ENCODE data around the gene EFHD2. TPM values are rescaled to one million over a fixed set of nuclear protein-coding genes. Genes with fewer than 3 reads are reported as not detected.
"Not testable (repeated sequence)": the region's sequence is repeated elsewhere in the genome, so short reads cannot be mapped to it uniquely, and the experiment has no call there.

EFHD2 gene
- total RNA-seq, 1 experiment from 2014 or later = 52.5 TPM

- DNase-seq (ENCODE audit: low spot score) = no peak
- in situ Hi-C loops (cut with HindIII; ENCODE audit: low sequenced_read_pairs) = loop anchor here (10.0 kb wide), 1 partner anchor 120 kb away; no protein-coding TSS in a partner anchor
These were observed 35.0 kb downstream of the EFHD2 start for GRCh38 chr1:15444468-15445389.

GRCh38 chr1:15445390-15446122, 35.9 kb downstream of the EFHD2 start:
- no peak for DNase-seq (ENCODE audit: low spot score)
- in situ Hi-C loops (cut with HindIII; ENCODE audit: low sequenced_read_pairs) = loop anchor here (10.0 kb wide), 1 partner anchor 121 kb away; no protein-coding TSS in a partner anchor

GRCh38 chr1:15446212-15446611, 36.5 kb downstream of the EFHD2 start:
- DNase-seq (ENCODE audit: low spot score) = no peak
- in situ Hi-C loops (cut with HindIII; ENCODE audit: low sequenced_read_pairs) = loop anchor here (10.0 kb wide), 1 partner anchor 121 kb away; no protein-coding TSS in a partner anchor

GRCh38 chr1:15448877-15449462, 39.3 kb downstream of the EFHD2 start:
- DNase-seq (ENCODE audit: low spot score) = no peak
- in situ Hi-C loops (cut with HindIII; ENCODE audit: low sequenced_read_pairs) = loop anchor here (10.0 kb wide), 1 partner anchor 124 kb away; no protein-coding TSS in a partner anchor

GRCh38 chr1:15449567-15449966, 39.9 kb downstream of the EFHD2 start:
- no peak for DNase-seq (ENCODE audit: low spot score)
- in situ Hi-C loops (cut with HindIII; ENCODE audit: low sequenced_read_pairs) = loop anchor here (10.0 kb wide), 1 partner anchor 125 kb away; no protein-coding TSS in a partner anchor

GRCh38 chr1:15451014-15451722, 41.5 kb downstream of the EFHD2 start:
- no peak for DNase-seq (ENCODE audit: low spot score)
- in situ Hi-C loops (cut with HindIII; ENCODE audit: low sequenced_read_pairs) = no loop called here

GRCh38 chr1:15452216-15452615, 42.5 kb downstream of the EFHD2 start:
- DNase-seq (ENCODE audit: low spot score) = no peak
- in situ Hi-C loops (cut with HindIII; ENCODE audit: low sequenced_read_pairs) = no loop called here

- DNase-seq (ENCODE audit: low spot score) = no peak
- in situ Hi-C loops (cut with HindIII; ENCODE audit: low sequenced_read_pairs) = no loop called here
These were observed 43.3 kb downstream of the EFHD2 start for GRCh38 chr1:15452866-15453571.

GRCh38 chr1:15453734-15454133, 44.0 kb downstream of the EFHD2 start:
- DNase-seq (ENCODE audit: low spot score) = no peak

GRCh38 chr1:15454256-15454655, 44.6 kb downstream of the EFHD2 start:
- no peak for DNase-seq (ENCODE audit: low spot score)

More at GRCh38 chr1:15453734-15454133, 44.0 kb downstream of the EFHD2 start:
- in situ Hi-C loops (cut with HindIII; ENCODE audit: low sequenced_read_pairs) = no loop called here

GRCh38 chr1:15455522-15455921, 45.8 kb downstream of the EFHD2 start:
- in situ Hi-C loops (cut with HindIII; ENCODE audit: low sequenced_read_pairs) = no loop called here

More at GRCh38 chr1:15454256-15454655, 44.6 kb downstream of the EFHD2 start:
- in situ Hi-C loops (cut with HindIII; ENCODE audit: low sequenced_read_pairs) = no loop called here

GRCh38 chr1:15456313-15456954, 46.7 kb downstream of the EFHD2 start, which contains the start of gene CELA2A:
CELA2A (plus strand) TSS chr1:15456732; CDS start chr1:15456754, 22 bp downstream.
- no peak for DNase-seq (ENCODE audit: low spot score)
- in situ Hi-C loops (cut with HindIII; ENCODE audit: low sequenced_read_pairs) = no loop called here

More at GRCh38 chr1:15455522-15455921, 45.8 kb downstream of the EFHD2 start:
- DNase-seq (ENCODE audit: low spot score) = no peak

- DNase-seq (ENCODE audit: low spot score) = no peak
- in situ Hi-C loops (cut with HindIII; ENCODE audit: low sequenced_read_pairs) = no loop called here
These were observed 47.9 kb downstream of the EFHD2 start for GRCh38 chr1:15457585-15457984.

- in situ Hi-C loops (cut with HindIII; ENCODE audit: low sequenced_read_pairs); DNase-seq (ENCODE audit: low spot score): not testable (repeated sequence)
These were observed 48.7 kb downstream of the EFHD2 start for GRCh38 chr1:15458388-15458787.

GRCh38 chr1:15459771-15460707, 50.4 kb downstream of the EFHD2 start:
- in situ Hi-C loops (cut with HindIII; ENCODE audit: low sequenced_read_pairs) = no loop called here
- no peak for DNase-seq (ENCODE audit: low spot score)

- in situ Hi-C loops (cut with HindIII; ENCODE audit: low sequenced_read_pairs) = no loop called here
- DNase-seq (ENCODE audit: low spot score) = no peak
These were observed 51.0 kb downstream of the EFHD2 start for GRCh38 chr1:15460708-15461095.

All from G401 (cell line).